Raji (cell line): ENCODE results near the gene TMEM163.

Experiments used
- POLR2A ChIP-seq: IDR thresholded peaks from 2 replicates; pipeline ENCODE4 v1.6.1; 2011; ENCODE audit warnings: low read depth, low read length, control low read depth; ENCODE audit not compliant: insufficient read depth

TMEM163 gene

DNA sequence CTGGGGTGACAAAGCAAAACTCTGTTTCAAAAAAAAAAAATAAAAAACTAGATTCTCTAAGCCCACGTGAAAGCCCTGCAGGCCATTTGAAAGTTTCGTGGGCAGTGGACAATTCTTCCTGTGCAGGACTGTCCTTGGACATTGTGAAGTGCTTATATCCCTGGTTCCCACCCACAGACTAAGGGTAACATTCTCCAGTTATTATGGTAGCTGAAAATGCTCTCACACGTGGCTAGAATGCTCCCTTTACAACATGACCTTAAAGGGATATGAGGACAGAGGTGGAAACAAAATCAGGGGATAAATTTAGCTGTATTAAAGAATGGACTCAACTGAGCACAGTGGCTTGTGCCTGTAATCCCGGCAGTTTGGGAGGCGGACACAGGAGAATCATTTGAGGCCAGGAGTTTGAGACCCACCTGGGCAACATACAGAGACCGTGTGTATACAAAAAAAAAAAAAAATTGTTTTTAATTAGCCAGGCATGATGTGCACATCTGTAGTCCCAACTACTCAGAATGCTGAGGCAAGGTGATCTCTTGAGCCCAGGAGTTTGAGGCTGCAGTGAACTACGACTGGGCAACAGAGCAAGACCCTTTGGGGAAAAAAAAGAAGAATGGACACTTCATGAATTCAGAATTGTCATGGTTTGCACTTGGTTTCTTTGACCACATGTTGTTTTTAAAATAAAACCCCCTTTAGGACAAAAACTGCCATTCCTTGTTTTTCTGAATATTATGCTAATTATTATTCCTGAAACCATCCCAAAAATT lies 297.1 kb downstream of the TMEM163 start:
- no peak for TF ChIP-seq POLR2A

DNA sequence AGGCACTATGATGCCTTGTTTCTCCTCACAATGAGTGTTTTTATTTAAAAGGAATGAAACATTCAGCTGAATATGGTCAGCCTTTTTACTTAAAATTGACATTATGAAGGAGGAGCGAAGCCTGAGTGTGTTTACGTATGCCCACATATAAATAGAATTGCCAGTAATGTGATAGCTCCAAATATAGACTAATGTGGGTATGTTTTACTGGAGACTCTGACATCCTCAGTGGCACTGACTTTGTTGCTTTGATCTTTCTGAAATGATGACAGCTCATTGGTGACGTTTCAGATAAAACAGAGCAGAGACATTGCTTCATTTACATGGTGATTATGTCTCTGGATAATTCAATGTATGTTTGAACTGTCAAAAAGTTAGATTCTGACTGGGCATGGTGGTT lies 297.9 kb downstream of the TMEM163 start:
- no peak for TF ChIP-seq POLR2A

DNA sequence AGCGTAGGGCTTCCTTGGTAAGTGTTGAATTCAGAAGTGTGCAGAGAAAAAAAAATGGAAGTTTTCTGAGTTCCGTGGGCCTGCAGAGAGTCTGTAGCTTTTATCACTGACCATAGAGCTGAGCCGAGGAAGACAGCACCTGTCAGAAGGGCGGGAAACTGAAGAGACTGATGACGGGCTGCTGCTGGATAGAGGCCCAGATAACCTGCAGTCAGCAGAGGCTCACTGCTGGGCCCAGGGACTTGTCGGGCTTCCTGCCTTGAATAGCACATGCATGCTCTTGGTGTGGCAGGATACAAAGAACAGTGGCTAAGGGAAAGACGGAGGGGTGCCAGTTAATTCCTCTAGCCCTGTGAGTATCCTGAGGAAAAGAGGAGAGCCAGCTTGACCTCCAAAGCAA lies 298.5 kb downstream of the TMEM163 start:
- TF ChIP-seq POLR2A, result no peak

DNA sequence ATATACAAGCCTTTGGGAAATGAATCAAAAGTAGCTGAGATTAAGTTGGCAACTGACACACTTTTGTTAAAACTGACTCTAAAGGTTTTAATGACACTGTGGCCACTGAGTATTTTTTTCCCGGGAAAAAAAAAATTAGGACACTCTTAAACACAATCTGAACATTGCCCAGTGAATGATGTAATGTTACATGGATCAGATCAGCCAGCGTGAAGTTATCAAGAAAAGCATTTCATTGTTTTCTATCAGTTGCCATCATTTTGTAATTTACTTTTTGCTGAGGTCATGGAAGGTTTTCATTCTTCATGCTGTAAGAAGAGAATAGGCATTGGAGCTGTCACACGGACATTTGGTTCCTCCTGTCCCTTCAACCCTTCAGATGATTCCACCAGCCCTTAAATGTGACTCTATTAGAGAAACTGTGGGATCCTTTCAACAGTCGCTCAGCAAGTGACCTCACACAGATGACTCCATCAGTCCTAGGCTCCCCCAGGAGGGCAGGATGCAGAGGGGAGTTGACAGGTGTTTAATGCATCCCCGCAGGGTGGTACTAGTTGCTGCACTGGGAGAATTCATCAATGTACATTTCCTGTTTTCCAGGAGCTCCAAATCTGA lies 300.7 kb downstream of the TMEM163 start:
- TF ChIP-seq POLR2A, result no peak

DNA sequence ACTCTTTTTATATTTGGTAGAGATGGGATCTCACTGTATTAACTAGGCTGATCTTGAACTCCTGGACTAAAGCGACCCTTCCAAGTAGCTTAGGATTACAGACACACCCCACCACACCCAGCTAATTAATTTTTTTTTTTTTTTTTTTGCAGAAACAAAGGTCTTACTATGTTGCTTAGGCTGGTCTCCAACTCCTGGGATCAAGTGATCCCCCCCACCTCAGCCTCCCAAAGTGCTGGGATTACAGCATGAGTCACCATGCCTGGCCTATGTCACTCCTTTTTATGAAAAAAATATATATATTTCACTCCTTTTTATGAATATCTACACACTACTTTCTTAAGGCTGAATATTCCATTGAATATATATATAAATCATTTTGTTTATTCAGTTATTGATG lies 302.2 kb downstream of the TMEM163 start:
- no peak for TF ChIP-seq POLR2A

DNA sequence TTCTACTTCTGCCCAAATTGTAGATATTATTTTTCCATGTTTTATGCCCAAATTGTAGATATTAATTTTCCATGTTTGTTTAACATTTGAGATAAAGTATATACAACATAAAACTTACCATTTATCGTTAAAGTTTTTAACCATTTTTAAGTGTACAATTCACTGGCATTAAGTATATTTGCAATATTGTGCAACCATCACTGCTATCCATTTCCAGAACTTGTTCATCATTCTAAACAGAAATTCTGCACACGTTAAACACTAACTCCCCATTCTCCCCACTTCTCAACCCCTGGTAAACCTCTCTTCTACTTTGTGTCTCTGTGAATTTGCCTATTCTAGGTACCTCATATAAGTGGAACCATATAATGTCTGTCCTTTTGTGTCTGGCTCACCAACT lies 302.8 kb downstream of the TMEM163 start:
- TF ChIP-seq POLR2A, result no peak

DNA sequence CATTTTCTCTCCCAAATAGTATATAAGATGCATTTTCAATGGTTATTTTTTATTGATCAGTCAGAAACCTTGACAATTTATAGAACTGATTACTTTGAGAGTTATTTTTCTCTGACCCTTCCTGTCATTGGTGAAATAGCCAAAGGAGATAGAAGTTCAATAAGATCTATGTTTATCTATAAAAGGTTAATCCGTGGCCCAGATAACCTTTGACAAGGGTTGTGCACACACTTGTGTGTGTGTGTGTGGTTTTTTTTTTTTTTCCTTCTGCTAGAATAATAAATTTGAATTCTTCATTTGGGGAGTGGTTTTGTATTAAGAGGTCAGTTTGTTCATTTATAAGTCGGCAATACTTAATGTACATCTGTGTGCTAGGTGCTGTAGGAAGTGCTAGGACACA lies 304.9 kb downstream of the TMEM163 start:
- TF ChIP-seq POLR2A, result no peak

DNA sequence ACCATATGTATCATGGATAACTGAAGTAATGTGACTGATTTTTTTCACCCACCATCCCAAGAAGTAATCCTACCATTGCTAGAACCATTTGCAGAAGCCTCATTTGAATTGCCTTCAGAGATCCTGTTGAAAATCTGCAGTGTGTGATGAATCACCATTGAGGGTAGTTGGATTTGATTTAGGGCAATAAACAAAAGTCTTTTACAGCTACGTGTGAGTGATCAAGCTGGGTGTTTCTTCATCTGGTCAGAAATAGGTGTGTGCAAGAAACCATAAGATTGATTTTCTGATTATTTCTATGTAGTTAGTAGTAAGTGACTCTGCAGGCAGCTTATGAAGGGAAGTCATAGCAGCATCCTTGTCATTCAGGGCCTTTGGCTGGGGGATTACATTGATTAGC lies 305.4 kb downstream of the TMEM163 start:
- no peak for TF ChIP-seq POLR2A

DNA sequence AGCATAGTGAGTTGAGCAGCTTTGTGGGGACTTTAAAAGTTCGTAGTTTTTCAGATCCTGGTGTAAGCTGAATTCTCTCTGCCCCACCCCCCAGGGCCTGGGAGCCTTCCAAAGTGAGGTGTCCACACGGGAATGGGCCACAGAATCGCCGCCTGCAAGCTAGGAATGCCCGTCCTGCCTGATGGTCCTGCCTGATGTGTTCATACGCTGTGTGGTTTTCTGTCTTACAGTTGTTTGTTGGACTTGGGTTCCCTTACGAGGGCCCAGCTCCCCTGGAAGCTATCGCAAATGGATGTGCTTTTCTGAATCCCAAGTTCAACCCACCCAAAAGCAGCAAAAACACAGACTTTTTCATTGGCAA lies 306.2 kb downstream of the TMEM163 start:
- no peak for TF ChIP-seq POLR2A

DNA sequence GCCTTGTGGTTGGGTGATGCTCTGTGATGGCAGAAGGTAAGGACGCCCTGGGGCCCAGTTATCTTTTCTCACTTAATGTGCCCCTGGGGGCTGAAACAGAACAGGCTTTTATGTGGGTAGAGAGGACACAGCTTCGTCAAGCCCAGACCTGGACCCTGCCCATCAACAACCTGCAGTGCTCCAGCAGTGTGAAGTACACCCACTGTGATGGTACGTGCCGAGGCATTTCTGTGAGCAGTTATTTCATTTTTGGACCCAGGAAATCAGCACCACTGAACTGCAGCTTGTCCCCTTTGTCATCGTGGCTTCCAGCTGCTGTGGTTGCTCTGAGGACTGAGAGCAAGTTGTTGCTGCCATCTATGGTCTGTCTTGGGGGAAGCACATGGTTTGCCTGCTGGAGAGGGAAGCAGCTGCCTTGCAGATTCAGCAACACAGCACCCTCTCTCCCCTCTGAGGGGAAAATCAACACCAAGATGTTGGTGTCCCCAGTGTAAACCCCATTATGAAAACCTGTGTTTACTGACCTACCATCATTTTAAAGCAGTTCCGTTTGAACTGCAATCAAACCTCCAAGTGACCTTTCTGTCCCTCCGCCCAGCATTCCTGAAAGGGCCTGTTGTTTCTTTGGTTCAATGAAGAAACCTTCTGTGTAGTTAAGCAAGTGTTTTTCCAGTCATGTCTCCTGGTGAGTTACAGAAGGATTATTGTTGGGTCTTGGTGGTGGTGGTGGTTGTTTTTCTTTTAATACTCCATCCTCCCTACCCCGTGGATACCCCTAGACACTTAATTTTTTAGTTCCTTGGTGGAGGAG lies 306.8 kb downstream of the TMEM163 start:
- no peak for TF ChIP-seq POLR2A

DNA sequence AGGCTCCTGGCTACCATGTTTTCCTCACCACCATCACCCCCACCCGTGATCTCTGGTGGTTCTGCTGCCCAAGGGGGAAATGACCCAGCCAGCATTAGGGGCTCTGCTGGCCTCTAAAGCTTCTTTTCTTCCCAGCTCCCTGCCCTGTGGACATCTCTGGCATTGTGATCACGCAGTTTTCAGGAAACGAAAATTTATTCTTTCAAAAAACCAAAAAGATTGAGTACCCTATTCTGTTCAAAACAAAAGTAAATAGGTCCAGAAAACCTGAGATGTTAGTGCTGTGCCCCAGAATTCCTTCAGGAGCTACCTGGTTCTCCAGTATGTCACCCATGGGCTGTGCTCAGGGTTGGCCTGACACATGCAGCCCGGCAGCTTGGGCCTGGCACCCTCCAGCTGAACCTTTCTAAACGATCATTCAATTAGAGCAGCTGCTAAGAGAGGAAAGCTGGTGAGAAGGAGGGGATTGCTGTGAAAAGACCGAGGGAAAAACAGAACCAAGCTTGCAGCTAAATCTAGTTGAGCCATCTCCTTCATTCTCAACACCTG lies 307.4 kb downstream of the TMEM163 start:
- TF ChIP-seq POLR2A, result no peak

DNA sequence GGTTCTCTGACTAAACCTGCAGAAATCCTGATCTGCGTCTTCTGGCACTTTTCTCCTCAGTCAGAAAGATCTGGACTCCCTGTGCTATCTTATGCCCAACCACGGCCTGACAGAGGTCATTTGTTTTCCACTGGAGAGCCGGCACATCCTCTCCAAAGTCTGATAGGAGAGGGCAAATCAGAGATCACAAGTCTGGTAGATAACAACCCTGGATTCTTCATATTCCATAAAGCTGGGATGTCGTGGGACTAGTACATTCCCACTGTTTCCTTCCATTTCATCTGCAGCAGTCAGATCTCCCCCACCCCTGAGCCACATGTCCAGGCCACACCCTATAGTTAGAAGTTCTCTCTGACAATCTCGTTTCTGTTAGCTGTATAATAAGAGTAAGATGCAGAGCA lies 308.0 kb downstream of the TMEM163 start:
- no peak for TF ChIP-seq POLR2A

DNA sequence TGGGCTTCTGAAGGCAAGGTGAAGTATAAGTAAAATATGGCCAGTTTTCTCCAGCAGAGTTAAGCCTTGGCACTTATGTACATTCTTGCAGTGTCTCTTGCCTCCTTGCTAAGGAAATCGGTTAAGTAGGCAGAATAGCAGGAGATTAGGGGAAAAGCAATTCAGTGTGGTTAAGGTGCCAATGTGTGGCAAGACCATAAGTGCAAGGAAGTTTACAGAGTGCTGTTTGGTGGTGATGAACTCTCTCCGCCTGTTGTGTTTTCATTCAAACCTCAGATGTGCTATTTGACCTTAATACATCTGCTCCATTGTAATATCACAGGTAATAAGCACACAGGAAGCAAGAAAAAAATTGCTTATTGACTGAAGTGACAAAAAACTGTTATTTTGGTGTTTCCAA lies 308.8 kb downstream of the TMEM163 start:
- no peak for TF ChIP-seq POLR2A

DNA sequence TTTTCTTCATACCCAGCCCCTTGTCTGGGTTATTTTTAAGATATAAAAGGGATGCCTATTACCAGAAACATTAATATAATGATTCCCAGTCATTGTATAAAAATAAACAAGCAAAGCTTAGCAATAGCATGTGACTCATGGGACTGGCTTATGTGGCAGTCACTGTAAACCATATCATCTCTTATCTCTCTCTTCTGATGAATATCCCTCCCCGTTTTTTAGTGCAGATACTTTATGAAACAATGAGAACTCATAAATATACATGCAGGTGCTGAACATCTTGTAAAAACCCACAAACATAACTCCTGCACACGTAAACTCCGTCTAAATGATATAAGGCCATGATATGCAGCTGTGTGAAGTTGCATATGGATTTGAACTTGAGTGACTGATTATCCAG lies 310.0 kb downstream of the TMEM163 start:
- no peak for TF ChIP-seq POLR2A

DNA sequence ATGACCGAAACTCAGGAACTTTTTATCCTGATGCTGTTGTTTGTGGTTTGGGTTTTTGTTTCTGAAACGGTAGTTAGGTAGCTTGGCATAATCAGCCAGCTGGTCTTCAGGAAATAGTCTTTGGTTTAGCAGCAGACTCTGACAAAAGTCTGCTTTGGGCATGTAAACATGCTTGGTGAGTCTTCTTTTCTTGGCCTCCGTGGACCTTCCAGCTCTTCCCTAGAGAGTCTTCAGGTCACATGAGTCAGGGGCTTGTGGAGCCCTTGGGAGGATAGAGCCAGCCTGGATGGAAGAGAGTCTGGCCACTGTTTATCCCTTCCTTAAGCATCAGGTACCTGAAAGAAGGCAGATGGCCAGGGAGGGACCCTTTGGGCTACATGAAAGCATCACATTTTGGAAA lies 310.4 kb downstream of the TMEM163 start:
- no peak for TF ChIP-seq POLR2A

DNA sequence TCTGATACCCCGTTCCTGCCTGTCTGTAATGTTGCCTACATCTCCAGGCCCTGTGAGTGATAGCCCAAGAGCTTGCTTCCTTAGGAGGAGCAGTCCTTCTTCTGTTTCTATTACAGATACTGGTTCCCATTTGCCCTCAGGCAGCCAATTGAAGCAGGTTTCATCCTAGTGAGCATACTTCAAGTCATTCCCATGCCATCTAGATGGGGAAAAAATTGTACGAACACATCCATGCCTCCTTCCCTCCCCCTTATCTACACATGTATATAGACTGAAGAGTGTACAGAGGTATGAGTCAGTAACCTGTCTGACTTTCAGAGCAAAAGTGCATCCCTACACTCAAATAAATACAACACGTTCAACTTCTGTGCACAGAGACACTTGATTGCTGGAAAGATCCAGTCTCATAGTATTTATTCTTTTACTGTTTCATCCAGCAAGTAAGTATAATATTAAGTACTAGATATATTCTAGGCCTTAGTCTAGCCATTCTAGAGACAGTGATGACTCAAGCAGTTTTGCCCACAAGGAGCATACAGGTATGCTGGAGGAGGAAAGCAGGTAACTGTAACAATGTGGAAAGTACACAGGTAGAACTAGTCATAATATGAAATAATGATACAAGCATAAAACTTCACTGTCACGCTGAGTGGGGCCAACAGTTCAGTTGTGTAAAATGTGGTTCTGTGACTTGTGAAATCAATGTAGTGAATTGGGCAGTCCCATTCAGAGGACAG lies 311.5 kb downstream of the TMEM163 start:
- TF ChIP-seq POLR2A, result no peak

DNA sequence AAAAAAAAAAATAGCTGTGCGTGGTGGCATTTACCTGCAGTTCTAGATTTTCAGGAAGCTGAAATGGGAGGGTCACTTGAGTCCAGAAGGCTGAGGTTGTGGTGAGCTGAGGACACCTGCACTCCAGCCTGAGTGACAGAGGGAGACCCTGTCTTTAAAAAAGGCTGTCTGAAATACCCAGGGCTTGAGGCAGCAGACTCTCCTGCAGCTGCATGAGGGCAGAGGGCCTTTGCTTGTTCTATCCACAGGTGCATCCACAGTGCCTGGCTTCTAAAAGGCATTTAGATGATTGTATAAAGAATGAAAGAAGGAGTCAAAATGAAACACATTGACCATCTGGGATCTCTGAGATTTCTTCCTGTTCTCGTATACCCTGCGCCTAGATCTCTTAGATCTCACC lies 312.1 kb downstream of the TMEM163 start:
- TF ChIP-seq POLR2A, result no peak
